Hepatocyte (in vitro differentiated cells): ENCODE measurements around the gene VNN1. TPM values are rescaled to one million over a fixed set of nuclear protein-coding genes. Genes with fewer than 3 reads are reported as not detected.

Experiments
- DNase-seq: peaks from one replicate; pipeline ENCODE4 v3.0.0-alpha.2; 2016; ENCODE audit warnings: low spot score
- H2AFZ ChIP-seq: fragments of 200-600 bp; sonication (generic); 2 replicates; pipeline ENCODE4 v1.6.0; 2016; ENCODE audit warnings: antibody characterized with exemption, mild to moderate bottlenecking
- H3K27ac ChIP-seq: fragments of 200-600 bp; sonication (generic); 2 replicates; pipeline ENCODE4 v1.5.1; 2016; ENCODE audit warnings: mild to moderate bottlenecking
- H3K27me3 ChIP-seq: fragments of 200-600 bp; sonication (generic); 2 replicates; pipeline ENCODE4 v1.6.1; 2016
- H3K36me3 ChIP-seq: fragments of 200-600 bp; sonication (generic); replicated peaks from 2 replicates; pipeline ENCODE4 v1.5.1; 2016; ENCODE audit warnings: low read depth; ENCODE audit not compliant: insufficient read depth
- H3K4me1 ChIP-seq: fragments of 200-600 bp; sonication (generic); 2 replicates; pipeline ENCODE4 v1.5.1; 2016; ENCODE audit warnings: mild to moderate bottlenecking, moderate library complexity; ENCODE audit not compliant: insufficient read depth
- H3K4me2 ChIP-seq: fragments of 200-600 bp; sonication (generic); 2 replicates; pipeline ENCODE4 v1.6.0; 2016
- H3K4me3 ChIP-seq: fragments of 200-600 bp; sonication (generic); 2 replicates; pipeline ENCODE4 v1.5.1; 2016; ENCODE audit warnings: mild to moderate bottlenecking
- H3K79me2 ChIP-seq: fragments of 200-600 bp; sonication (generic); 2 replicates; pipeline ENCODE4 v1.6.0; 2017; ENCODE audit warnings: mild to moderate bottlenecking
- H3K9me2 ChIP-seq: fragments of 200-600 bp; sonication (generic); replicated peaks from 2 replicates; pipeline ENCODE4 v1.6.0; 2017; ENCODE audit warnings: mild to moderate bottlenecking; ENCODE audit not compliant: insufficient read depth
- H3K9me3 ChIP-seq: fragments of 200-600 bp; sonication (generic); 2 replicates; pipeline ENCODE4 v1.5.1; 2016; ENCODE audit warnings: low read depth, mild to moderate bottlenecking
- H4K20me1 ChIP-seq: fragments of 200-600 bp; sonication (generic); 2 replicates; pipeline ENCODE4 v1.6.0; 2016; ENCODE audit warnings: mild to moderate bottlenecking; ENCODE audit not compliant: insufficient read depth, poor library complexity, severe bottlenecking
- EZH2 ChIP-seq: fragments of 200-600 bp; sonication (generic); IDR thresholded peaks from 2 replicates; pipeline ENCODE4 v1.6.1; 2016; ENCODE audit warnings: antibody characterized with exemption, mild to moderate bottlenecking, borderline replicate concordance
- EZH2phosphoT487 ChIP-seq: fragments of 200-600 bp; sonication (generic); IDR thresholded peaks from one replicate; pipeline ENCODE4 v1.6.1; 2018; ENCODE audit warnings: antibody characterized with exemption, mild to moderate bottlenecking, low read depth, moderate library complexity; ENCODE audit not compliant: unreplicated experiment, severe bottlenecking
- WGBS: methylation state at CpG from one replicate; pipeline ENCODE4 v1.1.6; 2016; ENCODE audit warnings: low lambda C conversion rate; ENCODE audit errors: missing lambda C conversion rate; 5-methylcytosine and 5-hydroxymethylcytosine counted together
- polyA plus RNA-seq: library from polyadenylated mRNA; unstranded; fragments of >200 nt; fragmentation: Nextera tagmentation; extraction: Ambion mirVana; gene quantifications from 2 replicates; pipeline ENCODE4 v1.2.1, GENCODE V29; 2016
- total RNA-seq: library from RNA; depleted of rRNA; stranded (reverse); fragments of >200 nt; gene quantifications from 2 replicates; pipeline ENCODE4 v1.2.3, GENCODE V29; 2014
- TF ChIP-seq, protein P1 (sequence below): fragments of 200-600 bp; sonication (generic); IDR thresholded peaks from 2 replicates; pipeline ENCODE4 v1.5.1; 2016; ENCODE audit warnings: antibody characterized with exemption, mild to moderate bottlenecking; ENCODE audit not compliant: poor library complexity

The VNN1 gene
- total and polyA plus RNA-seq, 2 experiments from 2014 or later: 0.93 to 1.4 TPM

DNA sequence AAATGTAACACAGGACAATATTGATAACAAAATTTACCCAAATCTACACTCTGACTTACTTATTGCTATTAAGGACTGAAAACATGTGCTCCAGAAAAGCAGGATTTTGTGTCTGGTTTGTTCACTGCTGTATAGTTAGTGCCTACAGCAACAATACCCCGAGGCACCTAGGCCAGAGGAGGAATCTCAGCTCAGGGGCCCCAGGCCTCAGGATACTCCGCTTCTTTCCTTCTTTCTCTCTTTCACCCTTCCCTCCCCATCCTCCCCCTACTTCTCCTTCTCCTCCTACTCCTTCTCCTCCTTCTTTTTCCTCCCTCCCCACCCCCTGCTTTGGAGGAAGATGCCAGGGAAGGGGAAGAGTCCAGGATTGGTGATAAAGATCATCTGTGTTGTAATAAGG is 44.8 kb upstream of the VNN1 start:
- no peak for DNase-seq
- 83% methylated on average over 1 of the region's 2 CpGs for WGBS
- no peak overlapping the region for H3K27ac ChIP-seq

DNA sequence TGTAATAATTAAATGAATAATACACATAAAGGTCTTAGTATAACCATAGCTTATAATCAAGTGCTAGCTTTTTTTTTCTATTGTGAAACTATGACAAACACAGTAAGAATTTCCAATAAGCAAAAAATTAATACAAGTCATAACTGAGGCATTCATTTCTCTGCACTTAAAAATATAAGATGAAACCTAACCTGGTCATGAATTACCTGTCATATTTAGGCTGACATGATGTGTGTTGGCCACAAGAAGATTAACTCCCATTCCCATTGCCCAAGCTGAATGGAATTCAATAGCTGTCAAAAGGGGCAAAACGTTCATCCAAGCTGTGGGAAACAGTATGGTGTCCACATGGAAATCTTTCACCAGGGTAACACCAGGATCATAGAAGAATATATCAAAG is 38.4 kb upstream of the VNN1 start:
- Histone ChIP-seq H3K27ac (no peak overlapping the region), H4K20me1 (no peaks in the 10 kb centered on the region), H3K36me3 (no peaks in the 10 kb centered on the region), H3K4me1 (no peaks in the 10 kb centered on the region), H3K9me3 (no peaks in the 10 kb centered on the region), H3K9me2 (no peaks in the 10 kb centered on the region), H3K4me2 (no peak overlapping the region), H3K4me3 (no peak overlapping the region), H3K79me2 (no peaks in the 10 kb centered on the region), H2AFZ (no peak overlapping the region), H3K27me3 (no peaks in the 10 kb centered on the region)
- no peak for DNase-seq
- WGBS: 50% methylated on average over 1 of the region's 1 CpG
- TF ChIP-seq EZH2: no peak
- TF ChIP-seq EZH2phosphoT487: no peak
- TF ChIP-seq, protein P1, sequence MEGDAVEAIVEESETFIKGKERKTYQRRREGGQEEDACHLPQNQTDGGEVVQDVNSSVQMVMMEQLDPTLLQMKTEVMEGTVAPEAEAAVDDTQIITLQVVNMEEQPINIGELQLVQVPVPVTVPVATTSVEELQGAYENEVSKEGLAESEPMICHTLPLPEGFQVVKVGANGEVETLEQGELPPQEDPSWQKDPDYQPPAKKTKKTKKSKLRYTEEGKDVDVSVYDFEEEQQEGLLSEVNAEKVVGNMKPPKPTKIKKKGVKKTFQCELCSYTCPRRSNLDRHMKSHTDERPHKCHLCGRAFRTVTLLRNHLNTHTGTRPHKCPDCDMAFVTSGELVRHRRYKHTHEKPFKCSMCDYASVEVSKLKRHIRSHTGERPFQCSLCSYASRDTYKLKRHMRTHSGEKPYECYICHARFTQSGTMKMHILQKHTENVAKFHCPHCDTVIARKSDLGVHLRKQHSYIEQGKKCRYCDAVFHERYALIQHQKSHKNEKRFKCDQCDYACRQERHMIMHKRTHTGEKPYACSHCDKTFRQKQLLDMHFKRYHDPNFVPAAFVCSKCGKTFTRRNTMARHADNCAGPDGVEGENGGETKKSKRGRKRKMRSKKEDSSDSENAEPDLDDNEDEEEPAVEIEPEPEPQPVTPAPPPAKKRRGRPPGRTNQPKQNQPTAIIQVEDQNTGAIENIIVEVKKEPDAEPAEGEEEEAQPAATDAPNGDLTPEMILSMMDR: no peak

More for the DNA sequence above, 44.8 kb upstream of the VNN1 start:
- H2AFZ ChIP-seq: no peak overlapping the region
- H3K9me3 ChIP-seq: no peaks in the 10 kb centered on the region
- no peaks in the 10 kb centered on the region for H3K79me2 ChIP-seq
- no peaks in the 10 kb centered on the region for H3K27me3 ChIP-seq
- H4K20me1 ChIP-seq: no peaks in the 10 kb centered on the region
- TF ChIP-seq EZH2phosphoT487 (no peak), EZH2 (no peak)
- TF ChIP-seq, protein P1: no peak
- H3K9me2 ChIP-seq: no peaks in the 10 kb centered on the region
- H3K4me2 ChIP-seq: no peak overlapping the region
- H3K4me1 ChIP-seq: no peaks in the 10 kb centered on the region
- no peak overlapping the region for H3K4me3 ChIP-seq
- H3K36me3 ChIP-seq: no peaks in the 10 kb centered on the region

DNA sequence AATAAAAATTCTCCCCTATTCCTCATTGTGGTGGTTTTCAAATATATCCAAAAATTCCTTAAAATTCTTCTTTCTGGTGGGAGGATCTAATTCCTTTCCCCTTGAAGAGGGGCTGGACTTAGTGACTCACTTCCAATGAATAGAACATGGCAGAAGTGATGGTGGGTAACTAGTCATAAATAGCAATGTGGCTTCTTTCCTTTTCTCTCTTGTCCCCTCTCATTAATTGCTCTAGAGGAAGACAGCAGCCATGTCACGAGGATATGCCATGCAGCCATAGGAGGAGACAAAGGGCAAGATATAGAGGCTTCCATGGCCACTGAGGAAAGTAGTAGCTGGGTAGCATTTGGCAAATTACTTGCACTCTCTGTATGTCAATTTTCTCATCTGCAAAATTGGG is 38.0 kb upstream of the VNN1 start:
- no peaks in the 10 kb centered on the region for H3K9me2 ChIP-seq
- DNase-seq: no peak
- no peak overlapping the region for H3K4me3 ChIP-seq
- no peaks in the 10 kb centered on the region for H3K36me3 ChIP-seq
- no peaks in the 10 kb centered on the region for H3K27me3 ChIP-seq
- H3K79me2 ChIP-seq: no peaks in the 10 kb centered on the region
- H3K27ac ChIP-seq: no peak overlapping the region
- TF ChIP-seq EZH2phosphoT487 (no peak), EZH2 (no peak)
- TF ChIP-seq, protein P1: no peak
- H2AFZ ChIP-seq: no peak overlapping the region
- WGBS: 100% methylated on average over 1 of the region's 1 CpG
- H3K4me2 ChIP-seq: no peak overlapping the region
- no peaks in the 10 kb centered on the region for H4K20me1 ChIP-seq
- H3K4me1 ChIP-seq: no peaks in the 10 kb centered on the region
- no peaks in the 10 kb centered on the region for H3K9me3 ChIP-seq

DNA sequence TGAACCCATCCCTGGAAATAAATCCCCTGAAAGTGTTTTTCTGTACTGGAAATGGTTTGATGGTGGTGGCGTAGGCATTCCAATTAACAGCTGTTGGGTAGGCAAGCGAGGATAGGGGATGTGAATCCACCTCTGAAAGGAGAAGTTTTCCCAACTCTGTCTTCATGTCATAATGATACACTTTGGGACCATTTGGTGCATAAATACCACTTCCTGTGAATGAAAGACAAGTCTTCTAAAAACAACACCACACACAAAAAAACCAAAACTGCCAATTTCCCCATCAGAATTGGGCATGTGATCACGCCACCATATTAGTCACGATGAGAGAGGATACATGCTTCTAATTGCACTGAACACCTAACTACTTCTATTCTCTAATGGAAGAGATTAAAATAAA is 37.5 kb upstream of the VNN1 start:
- H3K27ac ChIP-seq: no peak overlapping the region
- 97% methylated on average over 4 of the region's 4 CpGs for WGBS

More for the DNA sequence above, 37.5 kb upstream of the VNN1 start:
- no peaks in the 10 kb centered on the region for H3K27me3 ChIP-seq
- no peaks in the 10 kb centered on the region for H3K36me3 ChIP-seq
- TF ChIP-seq EZH2 (no peak), EZH2phosphoT487 (no peak)
- TF ChIP-seq, protein P1: no peak
- H3K79me2 ChIP-seq: no peaks in the 10 kb centered on the region
- H3K4me2 ChIP-seq: no peak overlapping the region
- no peaks in the 10 kb centered on the region for H3K4me1 ChIP-seq
- no peaks in the 10 kb centered on the region for H3K9me3 ChIP-seq
- H4K20me1 ChIP-seq: no peaks in the 10 kb centered on the region
- no peak for DNase-seq
- no peaks in the 10 kb centered on the region for H3K9me2 ChIP-seq
- H2AFZ ChIP-seq: no peak overlapping the region
- H3K4me3 ChIP-seq: no peak overlapping the region
